ENCODE measurements around the gene DNASE1L3. TPM values are rescaled to one million over a fixed set of nuclear protein-coding genes. Genes with fewer than 3 reads are reported as not detected.

Gene DNASE1L3
- total and polyA plus RNA-seq, 4 donors: 0.59 to 7.5 (median 2.1) TPM

GRCh38 chr3:58180940-58181587 is 29.7 kb downstream of the DNASE1L3 start:
- no peak for DNase-seq (ENCODE audit: low read depth in 4 of 6, low spot score in 6 of 6)
- no peaks in the 10 kb centered on the region for H3K9me3 ChIP-seq (ENCODE audit: control insufficient read depth, insufficient read depth, low read length)
- no CpG with 5 or more reads among the region's 1 CpG for WGBS (ENCODE audit: insufficient coverage)
- no peaks in the 10 kb centered on the region for H3K27me3 ChIP-seq (ENCODE audit: control insufficient read depth, insufficient read depth, low read length)
- H3K36me3 ChIP-seq (ENCODE audit: control insufficient read depth, insufficient read depth, low read length): no peaks in the 10 kb centered on the region
- H3K4me1 ChIP-seq (ENCODE audit: control insufficient read depth, insufficient read depth, low read length): peaks cover 26% of the 10 kb centered on the region
- H3K4me3 ChIP-seq (ENCODE audit: low read depth, low read length): no peak overlapping the region
- no peak overlapping the region for H3K27ac ChIP-seq (ENCODE audit: low read depth, low read length)

- H3K27me3 ChIP-seq (ENCODE audit: control insufficient read depth, insufficient read depth, low read length): no peaks in the 10 kb centered on the region
- DNase-seq (ENCODE audit: low read depth in 4 of 6, low spot score in 6 of 6): no peak
- no peak overlapping the region for H3K4me3 ChIP-seq (ENCODE audit: low read depth, low read length)
- H3K27ac ChIP-seq (ENCODE audit: low read depth, low read length): no peak overlapping the region
- H3K9me3 ChIP-seq (ENCODE audit: control insufficient read depth, insufficient read depth, low read length): no peaks in the 10 kb centered on the region
- H3K4me1 ChIP-seq (ENCODE audit: control insufficient read depth, insufficient read depth, low read length): peaks cover 34% of the 10 kb centered on the region
- WGBS (ENCODE audit: insufficient coverage): 90% methylated on average over 8 of the region's 12 CpGs
- no peaks in the 10 kb centered on the region for H3K36me3 ChIP-seq (ENCODE audit: control insufficient read depth, insufficient read depth, low read length)
These were observed 30.5 kb downstream of the DNASE1L3 start for GRCh38 chr3:58180099-58180880.

- 77% methylated on average over 12 of the region's 13 CpGs for whole genome bisulfite sequencing (ENCODE audit: insufficient coverage)
- Histone ChIP-seq H3K4me3 (ENCODE audit: low read depth, low read length) (no peak overlapping the region), H3K27ac (ENCODE audit: low read depth, low read length) (no peak overlapping the region), H3K4me1 (ENCODE audit: control insufficient read depth, insufficient read depth, low read length) (peaks cover 36% of the 10 kb centered on the region), H3K27me3 (ENCODE audit: control insufficient read depth, insufficient read depth, low read length) (no peaks in the 10 kb centered on the region), H3K9me3 (ENCODE audit: control insufficient read depth, insufficient read depth, low read length) (no peaks in the 10 kb centered on the region), H3K36me3 (ENCODE audit: control insufficient read depth, insufficient read depth, low read length) (no peaks in the 10 kb centered on the region)
- no peak for DNase-seq (ENCODE audit: low read depth in 4 of 6, low spot score in 6 of 6)
These were observed 31.3 kb downstream of the DNASE1L3 start for GRCh38 chr3:58179235-58180098.

DNA sequence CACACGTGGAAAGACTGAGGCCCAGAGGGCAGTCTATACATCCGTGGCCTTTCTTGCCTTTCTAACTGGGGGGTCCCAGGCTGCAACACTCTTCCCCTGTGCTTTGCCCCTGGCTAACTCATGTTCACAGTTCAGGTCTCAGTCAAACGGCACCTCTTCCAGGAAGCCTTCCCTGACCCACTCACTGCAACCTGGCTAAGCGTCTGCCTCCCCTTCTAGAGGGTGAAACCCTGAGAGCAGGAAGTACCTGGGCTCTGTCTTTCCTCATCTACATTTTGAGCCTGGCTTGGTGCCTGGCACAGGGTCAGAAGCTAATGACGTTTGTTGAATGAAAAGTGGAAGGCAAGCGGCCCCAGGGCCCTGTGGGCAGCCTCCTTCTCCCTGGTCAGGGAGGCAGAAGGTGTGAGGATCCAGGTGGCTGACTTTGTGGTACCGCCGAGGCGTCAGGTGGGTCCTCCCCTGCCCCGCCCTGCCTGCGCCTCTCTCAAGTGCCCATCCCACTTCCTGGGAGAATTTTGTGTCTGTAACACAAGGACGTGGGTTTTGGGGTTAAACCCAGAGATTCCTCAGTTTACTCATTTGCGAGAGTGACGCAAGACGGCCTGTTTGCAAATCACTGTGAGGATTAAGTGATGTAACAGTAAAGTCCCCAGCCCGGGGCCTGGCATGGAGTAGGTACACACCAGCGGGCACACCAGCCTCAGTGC is 32.1 kb downstream of the DNASE1L3 start:
- 80% methylated on average over 13 of the region's 17 CpGs for WGBS (ENCODE audit: insufficient coverage)
- H3K27me3 ChIP-seq (ENCODE audit: control insufficient read depth, insufficient read depth, low read length): no peaks in the 10 kb centered on the region
- H3K4me3 ChIP-seq (ENCODE audit: low read depth, low read length): no peak overlapping the region
- DNase-seq (ENCODE audit: low read depth in 4 of 6, low spot score in 6 of 6): no peak
- peaks cover 36% of the 10 kb centered on the region for H3K4me1 ChIP-seq (ENCODE audit: control insufficient read depth, insufficient read depth, low read length)
- H3K27ac ChIP-seq (ENCODE audit: low read depth, low read length): no peak overlapping the region
- no peaks in the 10 kb centered on the region for H3K36me3 ChIP-seq (ENCODE audit: control insufficient read depth, insufficient read depth, low read length)
- no peaks in the 10 kb centered on the region for H3K9me3 ChIP-seq (ENCODE audit: control insufficient read depth, insufficient read depth, low read length)

GRCh38 chr3:58177747-58178527 is 32.8 kb downstream of the DNASE1L3 start:
- DNase-seq (ENCODE audit: low read depth in 4 of 6, low spot score in 6 of 6): peak in 5 of 6 donors; percentile 67 to 94 (median 72)
- Histone ChIP-seq H3K9me3 (ENCODE audit: control insufficient read depth, insufficient read depth, low read length) (no peaks in the 10 kb centered on the region), H3K36me3 (ENCODE audit: control insufficient read depth, insufficient read depth, low read length) (peaks cover 2% of the 10 kb centered on the region), H3K4me1 (ENCODE audit: control insufficient read depth, insufficient read depth, low read length) (peaks cover 43% of the 10 kb centered on the region), H3K27me3 (ENCODE audit: control insufficient read depth, insufficient read depth, low read length) (no peaks in the 10 kb centered on the region), H3K27ac (ENCODE audit: low read depth, low read length) (no peak overlapping the region), H3K4me3 (ENCODE audit: low read depth, low read length) (peak overlapping the region; percentile 51)
- WGBS (ENCODE audit: insufficient coverage): 14% methylated on average over 36 of the region's 46 CpGs

DNA sequence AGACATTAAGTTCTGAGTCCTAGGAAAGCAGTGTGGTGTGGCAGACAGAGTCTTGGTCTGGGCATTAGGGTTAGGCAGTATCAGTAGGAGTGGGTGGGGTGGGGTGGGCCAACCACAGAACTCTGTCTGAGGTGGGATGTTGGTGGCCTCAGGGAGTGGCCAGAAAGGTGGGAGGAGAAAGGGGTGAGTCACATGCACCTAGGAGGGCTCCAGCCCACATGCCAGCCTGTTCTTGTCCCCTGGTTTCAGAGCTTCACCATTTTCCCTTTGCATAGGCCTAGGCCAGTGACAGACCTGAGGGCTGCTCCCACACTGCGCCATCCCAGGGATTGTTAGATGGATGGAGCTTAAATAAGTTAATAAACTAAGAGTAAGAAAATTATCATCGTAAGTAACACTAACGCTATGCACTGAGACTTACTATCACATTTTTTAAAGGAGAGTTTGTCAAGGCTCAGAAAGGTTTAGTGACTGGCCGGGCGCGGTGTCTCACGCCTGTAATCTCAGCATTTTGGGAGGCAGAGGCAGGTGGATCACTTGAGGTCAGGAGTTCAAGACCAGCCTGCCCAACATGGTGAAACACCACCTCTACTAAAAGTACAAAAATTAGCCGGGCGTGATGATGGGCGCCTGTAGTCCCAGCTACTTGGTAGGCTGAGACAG is 33.8 kb downstream of the DNASE1L3 start:
- Histone ChIP-seq H3K9me3 (ENCODE audit: control insufficient read depth, insufficient read depth, low read length) (no peaks in the 10 kb centered on the region), H3K4me1 (ENCODE audit: control insufficient read depth, insufficient read depth, low read length) (peaks cover 43% of the 10 kb centered on the region), H3K4me3 (ENCODE audit: low read depth, low read length) (no peak overlapping the region), H3K27me3 (ENCODE audit: control insufficient read depth, insufficient read depth, low read length) (no peaks in the 10 kb centered on the region), H3K27ac (ENCODE audit: low read depth, low read length) (no peak overlapping the region), H3K36me3 (ENCODE audit: control insufficient read depth, insufficient read depth, low read length) (peaks cover 3% of the 10 kb centered on the region)
- 96% methylated on average over 4 of the region's 10 CpGs for WGBS (ENCODE audit: insufficient coverage)
- DNase-seq (ENCODE audit: low read depth in 4 of 6, low spot score in 6 of 6): no peak

GRCh38 chr3:58176185-58176530 is 34.6 kb downstream of the DNASE1L3 start:
- Histone ChIP-seq H3K36me3 (ENCODE audit: control insufficient read depth, insufficient read depth, low read length) (peaks cover 4% of the 10 kb centered on the region), H3K27ac (ENCODE audit: low read depth, low read length) (no peak overlapping the region), H3K4me1 (ENCODE audit: control insufficient read depth, insufficient read depth, low read length) (peaks cover 43% of the 10 kb centered on the region), H3K27me3 (ENCODE audit: control insufficient read depth, insufficient read depth, low read length) (no peaks in the 10 kb centered on the region), H3K9me3 (ENCODE audit: control insufficient read depth, insufficient read depth, low read length) (no peaks in the 10 kb centered on the region), H3K4me3 (ENCODE audit: low read depth, low read length) (no peak overlapping the region)
- DNase-seq (ENCODE audit: low read depth in 4 of 6, low spot score in 6 of 6): no peak
- 94% methylated on average over 2 of the region's 3 CpGs for WGBS (ENCODE audit: insufficient coverage)

GRCh38 chr3:58175437-58176184 is 35.2 kb downstream of the DNASE1L3 start:
- H3K4me1 ChIP-seq (ENCODE audit: control insufficient read depth, insufficient read depth, low read length): peaks cover 43% of the 10 kb centered on the region
- peak in 2 of 6 donors; percentile 31 to 68 for DNase-seq (ENCODE audit: low read depth in 4 of 6, low spot score in 6 of 6)
- peak overlapping the region; percentile 57 for H3K27ac ChIP-seq (ENCODE audit: low read depth, low read length)
- WGBS (ENCODE audit: insufficient coverage): 30% methylated on average over 14 of the region's 18 CpGs
- no peaks in the 10 kb centered on the region for H3K27me3 ChIP-seq (ENCODE audit: control insufficient read depth, insufficient read depth, low read length)
- H3K4me3 ChIP-seq (ENCODE audit: low read depth, low read length): no peak overlapping the region
- H3K36me3 ChIP-seq (ENCODE audit: control insufficient read depth, insufficient read depth, low read length): peaks cover 6% of the 10 kb centered on the region
- no peaks in the 10 kb centered on the region for H3K9me3 ChIP-seq (ENCODE audit: control insufficient read depth, insufficient read depth, low read length)
